GM12892 (cell line): ENCODE data around the gene PDE4C.

ENCODE experiments used
- POLR2A ChIP-seq: IDR thresholded peaks from 2 replicates; pipeline ENCODE4 v1.6.1; 2011; ENCODE audit warnings: low read depth, low read length, control low read depth
- POLR2AphosphoS5 ChIP-seq: IDR thresholded peaks from 2 replicates; pipeline ENCODE4 v1.6.1; 2011; ENCODE audit warnings: low read depth, low read length, control low read depth

- TF ChIP-seq POLR2A (no peak), POLR2AphosphoS5 (no peak)
Observed at GRCh38 chr19:18253716-18254115, 27.5 kb upstream of the PDE4C start.
